NOMO-1 treated with dmso at 0.1 percent for 144 hours (cell line): ENCODE measurements around the gene TMEM185B.
A peak's percentile ranks its signal among the peaks of the same experiment; 100 is the strongest.

ENCODE experiments used
- DNase-seq: peaks from one replicate; lab custom pipeline; 2025; ENCODE audit not compliant: unreplicated experiment; lab: John Stamatoyannopoulos, UW

Gene TMEM185B

DNA sequence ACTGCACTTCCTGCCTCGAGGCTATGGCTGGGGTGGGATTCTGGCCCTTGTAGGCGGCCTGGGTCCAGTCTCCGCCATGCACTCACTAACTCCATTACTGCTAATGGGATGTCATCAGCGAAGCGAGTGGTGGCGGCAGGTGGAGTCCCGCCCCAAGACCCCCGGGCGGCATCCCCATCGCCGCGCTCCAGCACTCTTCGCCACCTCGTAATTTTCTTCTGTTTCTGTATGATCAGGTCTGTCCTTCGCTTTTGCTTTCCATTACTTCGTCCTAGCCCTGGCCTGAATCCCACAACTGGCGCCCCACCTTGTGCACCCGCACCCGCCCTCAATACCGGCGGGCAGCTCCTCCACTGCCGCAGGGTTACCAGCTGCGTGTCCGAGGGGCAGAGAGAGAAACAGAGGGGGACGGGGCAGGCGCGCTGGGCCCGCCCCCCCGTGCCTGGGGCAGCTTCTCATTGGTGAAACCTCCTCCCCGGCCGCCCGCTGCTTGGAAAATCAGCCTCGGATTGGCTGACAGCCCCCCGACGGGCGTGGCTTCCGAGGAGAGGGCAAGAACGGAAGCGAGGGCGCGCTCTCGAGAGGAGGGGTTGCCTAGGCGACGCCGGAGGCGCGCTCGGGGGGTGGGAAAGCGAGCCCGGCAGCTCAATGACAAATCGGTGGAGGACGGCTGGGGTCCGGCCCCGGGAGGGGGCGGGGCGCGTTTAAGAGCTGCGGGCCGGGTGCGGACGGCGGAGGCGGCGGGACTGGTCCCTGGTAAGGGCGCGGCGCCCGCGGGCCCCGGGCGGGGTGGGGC is 29.2 kb upstream of the TMEM185B start, which contains the start of gene RALB:
RALB (plus strand) TSS at position 628 of the 796 bp plus-strand sequence. CDS start 25,813 bp downstream, outside the sequence.
- DNase-seq = peak; percentile 99

DNA sequence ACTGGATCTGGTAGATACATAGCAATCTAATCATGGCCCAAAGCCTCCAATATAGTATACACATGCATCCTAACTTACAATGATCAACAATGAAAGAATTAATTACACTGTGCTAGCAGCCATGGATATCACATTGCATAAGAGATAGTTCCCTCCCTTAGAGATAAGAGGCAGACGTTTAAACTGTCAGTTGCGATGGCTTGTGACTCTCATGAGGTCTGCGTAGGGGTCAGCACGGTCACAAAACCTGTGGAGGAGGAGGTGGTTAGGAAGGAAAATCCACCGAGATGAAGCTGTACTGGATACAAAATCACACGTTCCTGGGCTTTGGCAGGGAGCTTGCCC is 28.7 kb upstream of the TMEM185B start:
- DNase-seq = no peak

GRCh38 chr2:120251078-120251477 is 27.9 kb upstream of the TMEM185B start:
- no peak for DNase-seq

GRCh38 chr2:120250640-120251039 is 27.4 kb upstream of the TMEM185B start:
- no peak for DNase-seq

DNA sequence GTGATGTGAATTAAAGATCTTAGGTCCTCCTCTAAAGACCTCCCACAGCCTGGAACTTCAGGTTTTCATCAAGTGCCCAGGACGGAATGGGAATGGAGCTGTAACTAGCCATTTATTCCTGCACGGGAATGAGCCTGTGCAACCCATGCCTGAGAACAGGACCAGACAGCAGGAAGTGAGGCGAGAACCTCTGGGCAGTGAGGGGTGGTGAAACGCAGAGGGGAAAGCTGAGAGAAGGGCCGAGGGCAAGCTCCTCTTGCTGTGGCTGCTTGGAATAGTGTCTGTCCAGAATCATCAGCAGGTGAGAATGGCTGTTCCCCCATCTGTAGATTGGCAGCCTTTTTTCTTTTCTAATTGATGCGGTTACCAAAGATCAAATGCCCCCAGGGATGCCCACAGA is 24.7 kb upstream of the TMEM185B start:
- no peak for DNase-seq

- no peak for DNase-seq
These were observed 23.5 kb upstream of the TMEM185B start for GRCh38 chr2:120246546-120247300.

DNA sequence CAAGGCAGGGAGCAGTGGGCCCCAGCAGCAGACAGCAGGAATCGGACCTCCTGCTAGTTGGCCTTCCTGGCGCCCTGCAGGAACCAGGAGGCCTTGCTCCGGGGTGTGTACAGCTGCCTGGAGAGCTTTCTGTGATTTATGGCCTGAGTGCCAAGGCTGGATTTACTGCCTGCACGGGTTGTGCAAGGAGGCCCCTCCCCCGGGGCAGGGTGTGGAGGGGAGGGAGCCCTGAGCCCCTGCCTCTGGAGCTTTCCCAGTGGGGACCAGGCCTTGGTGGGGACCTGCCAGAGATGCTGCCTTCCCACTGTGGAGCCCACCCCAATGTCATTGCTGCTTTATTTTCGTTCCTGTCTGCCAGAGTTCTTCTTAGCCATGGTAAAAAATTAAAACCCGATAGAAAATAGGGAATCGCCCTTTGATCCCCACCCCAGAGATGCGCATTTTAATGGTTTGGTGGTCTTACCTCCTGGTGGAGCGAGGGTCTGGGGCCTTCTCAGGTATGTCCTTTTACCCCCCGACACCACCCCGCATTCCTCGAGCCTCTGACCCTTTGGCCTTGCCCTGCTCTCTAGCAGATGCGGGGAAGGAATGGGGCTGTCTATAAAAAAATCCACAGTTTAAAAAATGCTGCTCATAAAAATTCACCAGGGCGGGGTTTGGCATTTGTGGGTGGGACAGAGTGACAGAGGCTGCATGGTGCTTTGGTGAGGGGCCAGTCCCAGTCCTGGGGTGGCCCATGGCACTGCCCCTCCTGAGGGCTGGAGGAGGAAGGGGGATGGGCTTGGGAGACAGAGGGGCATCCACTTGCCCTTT is 22.5 kb upstream of the TMEM185B start:
- peak; percentile 33 for DNase-seq

GRCh38 chr2:120244656-120245519 is 21.7 kb upstream of the TMEM185B start:
- no peak for DNase-seq

GRCh38 chr2:120243875-120244553 is 20.8 kb upstream of the TMEM185B start:
- DNase-seq = no peak

DNA sequence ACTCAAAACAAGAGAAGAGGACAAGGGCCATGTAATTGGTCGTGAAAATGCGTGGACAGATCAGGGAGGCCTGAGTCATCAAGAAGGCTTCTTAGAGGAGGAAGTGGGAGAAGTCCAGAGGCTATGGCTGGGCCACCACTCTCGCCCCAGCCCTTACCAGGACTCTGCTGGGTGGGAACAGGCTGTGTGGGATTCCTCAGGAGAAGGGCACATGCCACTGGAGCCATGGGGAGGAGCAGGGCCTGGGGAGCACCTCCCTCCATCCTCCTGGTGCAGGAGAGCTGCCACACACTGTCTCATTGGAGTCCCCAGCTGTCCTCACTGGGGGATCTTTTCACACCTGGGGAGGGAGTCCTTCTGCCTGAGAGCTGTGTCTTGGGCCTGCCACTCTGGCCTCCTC is 20.0 kb upstream of the TMEM185B start:
- peak; percentile 12 for DNase-seq

- no peak for DNase-seq
These were observed 18.5 kb upstream of the TMEM185B start for GRCh38 chr2:120241684-120242083.

DNA sequence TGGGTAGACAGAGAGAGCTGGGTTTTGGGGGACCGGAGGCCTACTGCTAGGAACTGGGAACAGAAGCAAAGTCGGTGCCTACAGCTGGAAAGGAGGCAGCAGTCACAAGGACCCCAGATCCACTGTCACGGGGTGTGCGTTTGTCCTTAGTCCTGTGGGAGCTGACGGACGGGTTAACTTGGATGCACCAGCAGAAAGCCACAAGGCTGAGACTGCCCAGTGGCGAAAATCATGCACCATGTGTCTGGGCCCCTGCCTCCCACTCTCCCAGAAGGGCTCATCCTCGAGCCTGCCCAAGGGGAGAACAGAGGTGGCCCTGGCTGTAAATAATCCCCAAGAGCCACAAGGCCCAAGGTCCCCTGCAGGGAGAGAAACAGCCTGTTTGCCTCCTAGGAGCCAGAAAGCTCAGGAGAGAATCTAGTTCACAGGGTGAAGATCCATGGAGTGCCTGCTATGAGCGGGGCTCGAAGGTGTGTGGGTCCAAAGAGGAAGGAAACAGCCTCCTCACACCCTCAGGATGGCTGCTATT is 17.8 kb upstream of the TMEM185B start:
- DNase-seq = no peak

DNA sequence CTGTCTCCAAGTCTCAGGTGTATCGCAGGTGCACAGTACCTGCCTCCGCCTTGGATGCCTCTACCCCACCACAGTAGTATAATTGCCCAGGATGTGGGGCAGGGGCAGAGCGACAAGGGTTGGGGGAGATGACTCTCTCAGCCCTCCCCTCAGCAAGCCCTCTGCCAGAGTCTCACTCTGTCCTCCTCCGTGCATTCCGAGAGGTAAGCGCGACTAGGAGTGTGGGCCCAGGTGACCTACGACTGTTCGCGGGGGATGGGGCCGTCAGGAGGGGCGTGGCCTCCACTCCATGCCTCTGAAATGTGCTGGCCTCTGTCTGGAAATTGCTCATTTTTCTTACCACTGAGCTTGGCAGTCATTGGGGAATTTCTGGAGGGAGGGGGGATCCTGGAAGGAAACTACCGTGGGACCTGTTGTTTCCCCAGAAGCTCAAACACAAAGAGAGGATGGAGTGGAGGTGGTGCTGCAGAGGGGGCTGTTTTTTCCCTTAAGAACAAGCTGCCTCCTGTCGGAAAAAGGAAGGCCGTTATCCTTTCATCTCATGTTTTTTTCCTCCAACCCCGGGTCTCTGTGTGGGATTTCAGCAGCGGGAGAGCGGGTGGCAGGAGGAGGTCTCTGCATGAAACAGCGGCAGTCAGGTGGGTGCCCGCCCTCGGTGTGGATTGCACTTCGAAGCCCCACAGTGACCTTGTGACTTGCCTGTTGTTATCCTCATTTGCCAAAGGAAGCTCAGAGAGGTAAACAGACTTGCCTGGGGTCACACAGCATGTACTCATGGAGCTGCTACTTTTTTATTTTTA is 16.5 kb upstream of the TMEM185B start:
- DNase-seq = no peak

DNA sequence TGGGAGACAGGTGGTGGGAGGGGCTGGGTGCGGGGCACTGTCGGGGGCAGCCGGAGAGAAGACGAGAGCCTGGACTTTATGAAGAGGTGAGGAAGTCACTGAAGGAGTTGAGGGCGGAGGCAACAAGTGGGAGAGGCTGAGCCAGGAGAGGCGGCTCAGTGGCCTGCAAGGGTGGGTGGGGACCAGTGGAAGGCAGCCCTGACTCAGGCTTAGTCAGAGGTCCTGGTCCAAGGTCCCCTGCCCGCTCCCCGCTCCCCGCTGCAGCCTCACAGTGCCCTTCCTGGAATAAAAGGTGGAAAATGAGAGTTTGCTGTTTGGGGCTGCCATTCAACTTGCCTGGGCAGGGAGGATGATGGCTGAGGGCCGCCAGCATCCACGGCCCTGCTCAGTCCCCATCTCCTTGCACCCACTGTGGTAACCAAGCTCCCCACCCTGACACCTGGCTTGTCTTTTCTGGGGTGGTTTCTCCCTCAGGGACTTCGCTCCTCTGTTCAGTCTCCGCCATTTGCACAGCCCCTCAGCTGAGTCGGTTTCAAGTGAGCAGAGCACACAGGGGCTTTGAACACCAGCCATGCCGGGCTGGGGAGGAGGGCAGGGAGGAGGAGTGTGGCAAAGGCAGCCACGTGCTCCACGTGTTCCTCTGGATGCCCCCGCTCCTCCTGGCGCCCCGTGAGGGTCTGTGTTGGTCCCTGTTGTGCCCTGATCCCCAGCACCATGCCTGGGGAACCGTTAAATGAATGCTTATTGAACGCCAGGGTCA is 15.7 kb upstream of the TMEM185B start:
- DNase-seq = no peak

DNA sequence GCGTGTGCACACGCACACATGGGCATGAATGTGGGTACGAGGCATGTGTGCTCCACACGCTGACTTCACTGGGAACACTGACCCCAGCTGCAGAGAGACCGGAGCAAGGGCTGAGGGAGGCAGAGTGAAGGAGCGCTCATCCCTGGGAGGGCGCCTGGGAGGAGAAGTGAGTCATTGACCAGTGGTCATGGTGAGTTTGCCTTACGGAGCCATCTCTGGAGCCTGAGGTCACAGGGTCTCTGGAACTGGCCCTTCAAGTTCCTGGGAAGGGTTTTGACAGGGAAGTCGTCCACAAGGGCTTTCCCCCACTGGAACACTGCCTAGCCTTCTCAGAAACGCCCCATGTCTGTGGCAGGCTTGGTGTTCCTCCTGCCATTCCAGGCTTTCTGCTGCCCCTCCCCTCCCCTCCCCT is 14.3 kb upstream of the TMEM185B start:
- no peak for DNase-seq

DNA sequence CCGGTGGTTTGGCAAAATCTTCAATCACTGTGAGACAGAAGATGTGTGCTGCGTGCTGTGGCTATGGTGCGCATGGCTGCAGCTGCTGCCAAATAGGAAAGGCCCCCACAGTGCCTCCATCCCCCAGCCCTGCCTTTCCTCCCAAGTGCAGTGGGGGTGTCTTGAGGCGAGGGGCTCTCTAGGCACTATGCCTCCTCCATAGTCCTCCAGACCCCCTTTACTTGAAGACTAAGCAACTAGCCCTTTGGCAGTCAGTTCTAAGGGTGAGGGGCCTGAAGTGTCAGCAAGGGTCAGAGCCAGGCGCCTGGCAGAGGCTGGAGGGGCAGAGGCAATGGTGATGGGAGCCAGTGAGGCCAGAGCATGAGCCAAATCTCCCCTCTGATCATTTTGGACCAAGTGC is 13.6 kb upstream of the TMEM185B start:
- DNase-seq = no peak

DNA sequence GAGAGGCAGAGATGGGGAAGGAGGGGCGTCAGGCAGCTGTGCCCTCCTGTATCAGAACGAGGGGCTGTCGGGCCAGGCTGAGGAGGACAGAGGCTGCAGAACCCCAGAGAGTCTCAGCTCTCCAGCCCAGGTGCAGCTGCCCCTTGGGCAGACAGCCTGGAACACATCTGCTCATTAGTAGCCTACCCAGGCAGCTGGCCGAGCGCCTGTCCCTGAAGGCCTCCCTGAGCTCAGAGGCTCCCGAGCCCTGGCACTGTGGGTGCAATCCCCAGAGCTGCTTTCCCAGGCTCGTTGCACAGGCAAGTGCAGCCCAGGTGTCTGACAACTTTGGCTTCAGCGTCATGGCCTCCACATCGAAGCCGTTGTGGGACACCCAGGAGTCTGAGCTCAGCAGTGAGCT is 13.1 kb upstream of the TMEM185B start:
- DNase-seq = no peak

GRCh38 chr2:120235681-120236080 is 12.5 kb upstream of the TMEM185B start:
- DNase-seq = no peak
